OCI-LY3 (cell line): ENCODE results near the gene SNAPC4.

Experiments
- CTCF ChIP-seq: fragments of 200-600, 300-600 bp; sonication (generic); IDR thresholded peaks from 2 replicates; pipeline ENCODE4 v1.5.1; 2014; ENCODE audit warnings: antibody characterized with exemption, low read length, low read depth
- EZH2phosphoT487 ChIP-seq: fragments of 200-600 bp; shearing (Covaris generic); IDR thresholded peaks from 2 replicates; pipeline ENCODE4 v1.6.1; 2018; ENCODE audit warnings: antibody characterized with exemption, mixed run types, low read depth

- TF ChIP-seq CTCF, result no peak
- no peak for TF ChIP-seq EZH2phosphoT487
Observed at GRCh38 chr9:136445799-136446198, 45.8 kb upstream of the SNAPC4 start.
